SK-N-SH treated with all-trans-retinoic acid at 6 μM for 48 hours (cell line): Measurements from ENCODE around the gene CCRL2.

Experiments used
- CREB5 ChIP-seq: fragments of 250-450 bp; sonication (Bioruptor Pico); IDR thresholded peaks from 2 replicates; pipeline ENCODE4 v1.5.1; 2020; ENCODE audit warnings: low read depth, mild to moderate bottlenecking, moderate library complexity
- CSDC2 ChIP-seq: fragments of 250-450 bp; sonication (Bioruptor Pico); IDR thresholded peaks from 2 replicates; pipeline ENCODE4 v1.5.0; 2020; ENCODE audit warnings: mild to moderate bottlenecking, moderate library complexity
- CSRNP3 ChIP-seq: fragments of 250-450 bp; sonication (Bioruptor Pico); IDR thresholded peaks from 2 replicates; pipeline ENCODE4 v1.5.1; 2021; ENCODE audit warnings: mild to moderate bottlenecking, moderate library complexity
- PPARA ChIP-seq: fragments of 250-450 bp; sonication (Bioruptor Pico); IDR thresholded peaks from 2 replicates; pipeline ENCODE4 v1.5.0; 2020; ENCODE audit warnings: mild to moderate bottlenecking, borderline replicate concordance
- TCF4 ChIP-seq: fragments of 250-450 bp; sonication (Bioruptor Pico); IDR thresholded peaks from 2 replicates; pipeline ENCODE4 v1.8.0; 2021; ENCODE audit warnings: mild to moderate bottlenecking, moderate library complexity, borderline replicate concordance
- TOX ChIP-seq: fragments of 250-450 bp; sonication (Bioruptor Pico); IDR thresholded peaks from 2 replicates; pipeline ENCODE4 v1.8.0; 2021; ENCODE audit warnings: mild to moderate bottlenecking, moderate library complexity, borderline replicate concordance
- ZC3H10 ChIP-seq: fragments of 250-450 bp; sonication (Bioruptor Pico); IDR thresholded peaks from 2 replicates; pipeline ENCODE4 v1.5.1; 2021; ENCODE audit warnings: mild to moderate bottlenecking, moderate library complexity
- ZFP3 ChIP-seq: fragments of 250-450 bp; sonication (Bioruptor Pico); IDR thresholded peaks from 2 replicates; pipeline ENCODE4 v1.5.0; 2020; ENCODE audit warnings: mild to moderate bottlenecking, moderate library complexity
- ZFP30 ChIP-seq: fragments of 450-650 bp; formaldehyde crosslinking; IDR thresholded peaks from 2 replicates; pipeline ENCODE4 v1.5.0; 2022; ENCODE audit warnings: mild to moderate bottlenecking, moderate library complexity
- ZNF70 ChIP-seq: fragments of 450-650 bp; formaldehyde crosslinking; IDR thresholded peaks from 2 replicates; pipeline ENCODE4 v1.5.0; 2020; ENCODE audit warnings: mild to moderate bottlenecking, moderate library complexity

GRCh38 chr3:46365041-46365440, 42.0 kb upstream of the CCRL2 start:
- TF ChIP-seq ZFP30 (CRISPR knock-in tag) (no peak), CSRNP3 (CRISPR knock-in tag) (no peak), TCF4 (CRISPR knock-in tag) (no peak), ZNF70 (CRISPR knock-in tag) (no peak), ZFP3 (CRISPR knock-in tag) (no peak), CSDC2 (no peak), ZC3H10 (CRISPR knock-in tag) (no peak), PPARA (CRISPR knock-in tag) (no peak), CREB5 (CRISPR knock-in tag) (no peak), TOX (CRISPR knock-in tag) (no peak)
